Right cardiac atrium (tissue), 5 donors: Measurements from ENCODE around the gene BNIPL. TPM values are rescaled to one million over a fixed set of nuclear protein-coding genes. Genes with fewer than 3 reads are reported as not detected.
A peak's percentile ranks its signal among the peaks of the same experiment; 100 is the strongest.

Source experiments
- ATAC-seq, 2 donors: fragments of 200-7000 bp; cut with Tn5 transposase; one replicate each; pipeline versions ENCODE4 v1.8.0 to v1.9.1; 2020; ENCODE audit warnings: moderate library complexity in 2 of 2, mild to moderate bottlenecking in 1 of 2
- DNase-seq, 3 donors: peaks; one replicate each; pipeline ENCODE4 v3.0.0-alpha.2; 2020
- H3K27ac ChIP-seq: one replicate; pipeline ENCODE4 v1.5.1; 2013; ENCODE audit warnings: mild to moderate bottlenecking, low read length, control low read depth, moderate library complexity
- H3K27me3 ChIP-seq: one replicate; pipeline ENCODE4 v1.6.1; 2013; ENCODE audit not compliant: control insufficient read depth, insufficient read depth
- H3K4me1 ChIP-seq: one replicate; pipeline ENCODE4 v1.6.1; 2013; ENCODE audit warnings: low read length; ENCODE audit not compliant: control insufficient read depth, insufficient read depth
- H3K4me3 ChIP-seq: one replicate; pipeline ENCODE4 v1.5.1; 2013; ENCODE audit warnings: low read length, control low read depth
- H3K9me3 ChIP-seq: one replicate; pipeline ENCODE4 v1.6.1; 2013; ENCODE audit warnings: low read length; ENCODE audit not compliant: control insufficient read depth
- WGBS: extraction: QIAGEN DNeasy Blood & Tissue Kit; methylation state at CpG from one replicate; pipeline ENCODE4 v1.1.7; 2013; 5-methylcytosine and 5-hydroxymethylcytosine counted together
- intact Hi-C, 4 donors: fragments of 100-400 bp; cut with DNase I; formaldehyde crosslinking; loops; one replicate each; pipeline versions ENCODE4 v1.11.0 to v1.14.0; 2022 to 2023
- polyA plus RNA-seq: library from polyadenylated mRNA; stranded (reverse); fragments of 200-250 nt; gene quantifications from one replicate; pipeline ENCODE4 v1.2.3, GENCODE V29; 2013
- total RNA-seq, 4 donors: library from RNA; stranded (reverse); fragmentation: NEBNext Ultra II Directional; extraction: Animal tissue kit (Norgen Biotek cat#: 25700); gene quantifications; one replicate each; pipeline ENCODE4 v1.2.1, GENCODE V29; 2021
- donor health status: healthy with polysubstance abuse.
- donor health status: DM: no; HTN: yes; CAD: no.
- donor health status: DM: no; HTN: no; CAD: no.
- donor health status: DM: no; HTN: yes; CAD: no; lungs with severe emphysema.
- donor health status: DM: yes; HTN: yes; CAD: no.

Gene BNIPL
- total and polyA plus RNA-seq, 5 donors: 0.23 to 0.71 (median 0.41) TPM

- intact Hi-C loops: loop anchor here in 1 of 4 donors (10.0 kb wide), 1 partner anchor 45 kb away; the partner anchor contains the start of gene CDC42SE1
- no peak for DNase-seq
- Histone ChIP-seq H3K9me3 (no peaks in the 10 kb centered on the region), H3K27me3 (no peaks in the 10 kb centered on the region), H3K27ac (no peak overlapping the region), H3K4me1 (peaks cover 5% of the 10 kb centered on the region), H3K4me3 (no peak overlapping the region)
- 96% methylated on average over 8 of the region's 8 CpGs for WGBS
- ATAC-seq: no peak
Measured at GRCh38 chr1:151009674-151010345, 26.6 kb upstream of the BNIPL start.

- H3K4me1 ChIP-seq: peaks cover 5% of the 10 kb centered on the region
- 79% methylated on average over 3 of the region's 3 CpGs for WGBS
- intact Hi-C loops: no loop called here
- no peak for ATAC-seq
- no peaks in the 10 kb centered on the region for H3K27me3 ChIP-seq
- no peak overlapping the region for H3K27ac ChIP-seq
- DNase-seq: no peak
- H3K9me3 ChIP-seq: no peaks in the 10 kb centered on the region
- no peak overlapping the region for H3K4me3 ChIP-seq
Measured at GRCh38 chr1:151010346-151010726, 26.1 kb upstream of the BNIPL start.

GRCh38 chr1:151011154-151011850 lies 25.1 kb upstream of the BNIPL start:
- Histone ChIP-seq H3K27me3 (no peaks in the 10 kb centered on the region), H3K4me1 (peaks cover 5% of the 10 kb centered on the region), H3K4me3 (no peak overlapping the region), H3K9me3 (no peaks in the 10 kb centered on the region), H3K27ac (peak overlapping the region; percentile 83)
- WGBS: 44% methylated on average over 4 of the region's 4 CpGs
- intact Hi-C loops: no loop called here
- DNase-seq: no peak
- no peak for ATAC-seq

GRCh38 chr1:151012684-151013471 lies 23.5 kb upstream of the BNIPL start:
- intact Hi-C loops: no loop called here
- DNase-seq (peak in 2 of 3 donors; percentile 61 to 67), ATAC-seq (peak; percentile 29 to 69)
- Histone ChIP-seq H3K27me3 (no peaks in the 10 kb centered on the region), H3K9me3 (no peaks in the 10 kb centered on the region), H3K4me1 (no peaks in the 10 kb centered on the region), H3K27ac (peak overlapping the region; percentile 83), H3K4me3 (no peak overlapping the region)
- WGBS: 77% methylated on average over 14 of the region's 14 CpGs

GRCh38 chr1:151013518-151013917 lies 22.9 kb upstream of the BNIPL start:
- Histone ChIP-seq H3K4me3 (no peak overlapping the region), H3K27me3 (no peaks in the 10 kb centered on the region), H3K4me1 (no peaks in the 10 kb centered on the region), H3K27ac (peak overlapping the region; percentile 83), H3K9me3 (no peaks in the 10 kb centered on the region)
- intact Hi-C loops: no loop called here
- DNase-seq (peak; percentile 45 to 71 (median 71)), ATAC-seq (peak; percentile 84 to 85)
- WGBS: 26% methylated on average over 2 of the region's 2 CpGs

GRCh38 chr1:151024540-151025146 lies 11.7 kb upstream of the BNIPL start:
- DNase-seq (peak; percentile 83 to 93 (median 88)), ATAC-seq (peak; percentile 87 to 92)
- H3K4me3 ChIP-seq: no peak overlapping the region
- H3K27me3 ChIP-seq: no peaks in the 10 kb centered on the region
- H3K27ac ChIP-seq: peak overlapping the region; percentile 0
- intact Hi-C loops: loop anchor here in 1 of 4 donors (10.0 kb wide), 1 partner anchor 110 kb away; no protein-coding TSS in a partner anchor
- 19% methylated on average over 6 of the region's 6 CpGs for WGBS
- no peaks in the 10 kb centered on the region for H3K9me3 ChIP-seq
- H3K4me1 ChIP-seq: no peaks in the 10 kb centered on the region

GRCh38 chr1:151026460-151026859 lies 9.9 kb upstream of the BNIPL start:
- no peaks in the 10 kb centered on the region for H3K9me3 ChIP-seq
- DNase-seq: no peak
- no peak for ATAC-seq
- H3K4me1 ChIP-seq: no peaks in the 10 kb centered on the region
- H3K4me3 ChIP-seq: no peak overlapping the region
- intact Hi-C loops: loop anchor here in 1 of 4 donors (10.0 kb wide), 1 partner anchor 108 kb away; no protein-coding TSS in a partner anchor
- H3K27ac ChIP-seq: no peak overlapping the region
- no peaks in the 10 kb centered on the region for H3K27me3 ChIP-seq

GRCh38 chr1:151032164-151032563 lies 4.2 kb upstream of the BNIPL start:
- ATAC-seq: no peak
- H3K27me3 ChIP-seq: no peaks in the 10 kb centered on the region
- H3K4me1 ChIP-seq: no peaks in the 10 kb centered on the region
- 99% methylated on average over 8 of the region's 8 CpGs for WGBS
- H3K27ac ChIP-seq: no peak overlapping the region
- intact Hi-C loops: no loop called here
- no peak for DNase-seq
- H3K4me3 ChIP-seq: no peak overlapping the region
- no peaks in the 10 kb centered on the region for H3K9me3 ChIP-seq

- Histone ChIP-seq H3K4me1 (peaks cover 4% of the 10 kb centered on the region), H3K9me3 (no peaks in the 10 kb centered on the region), H3K27ac (peak overlapping the region; percentile 70), H3K4me3 (no peak overlapping the region), H3K27me3 (no peaks in the 10 kb centered on the region)
- DNase-seq: no peak
- no peak for ATAC-seq
- intact Hi-C loops: no loop called here
- 85% methylated on average over 3 of the region's 3 CpGs for WGBS
Measured at GRCh38 chr1:151035167-151035566, 1.2 kb upstream of the BNIPL start.

GRCh38 chr1:151037032-151037431 lies 646 bp downstream of the BNIPL start:
- H3K27me3 ChIP-seq: no peaks in the 10 kb centered on the region
- no peak overlapping the region for H3K27ac ChIP-seq
- peaks cover 4% of the 10 kb centered on the region for H3K4me1 ChIP-seq
- no peak overlapping the region for H3K4me3 ChIP-seq
- 85% methylated on average over 6 of the region's 6 CpGs for WGBS
- DNase-seq (no peak), ATAC-seq (no peak)
- H3K9me3 ChIP-seq: no peaks in the 10 kb centered on the region
- intact Hi-C loops: no loop called here
